HL-60 (cell line): ENCODE results near the gene CCSER1.

Experiments
- GABPA ChIP-seq: IDR thresholded peaks from 2 replicates; pipeline ENCODE4 v1.6.1; 2012; ENCODE audit warnings: low read depth
- SPI1 ChIP-seq: IDR thresholded peaks from 2 replicates; pipeline ENCODE4 v1.6.1; 2012; ENCODE audit warnings: low read depth, mild to moderate bottlenecking, borderline replicate concordance
- TF ChIP-seq, protein P1 (sequence below): IDR thresholded peaks from one replicate; pipeline ENCODE4 v1.5.1; 2011; ENCODE audit warnings: low read length, control low read depth, inconsistent platforms; ENCODE audit not compliant: insufficient read depth
- TF ChIP-seq, protein P2 (sequence below): IDR thresholded peaks from 2 replicates; pipeline ENCODE4 v1.6.1; 2012; ENCODE audit warnings: low read depth; ENCODE audit not compliant: insufficient replicate concordance

- TF ChIP-seq, protein P1, sequence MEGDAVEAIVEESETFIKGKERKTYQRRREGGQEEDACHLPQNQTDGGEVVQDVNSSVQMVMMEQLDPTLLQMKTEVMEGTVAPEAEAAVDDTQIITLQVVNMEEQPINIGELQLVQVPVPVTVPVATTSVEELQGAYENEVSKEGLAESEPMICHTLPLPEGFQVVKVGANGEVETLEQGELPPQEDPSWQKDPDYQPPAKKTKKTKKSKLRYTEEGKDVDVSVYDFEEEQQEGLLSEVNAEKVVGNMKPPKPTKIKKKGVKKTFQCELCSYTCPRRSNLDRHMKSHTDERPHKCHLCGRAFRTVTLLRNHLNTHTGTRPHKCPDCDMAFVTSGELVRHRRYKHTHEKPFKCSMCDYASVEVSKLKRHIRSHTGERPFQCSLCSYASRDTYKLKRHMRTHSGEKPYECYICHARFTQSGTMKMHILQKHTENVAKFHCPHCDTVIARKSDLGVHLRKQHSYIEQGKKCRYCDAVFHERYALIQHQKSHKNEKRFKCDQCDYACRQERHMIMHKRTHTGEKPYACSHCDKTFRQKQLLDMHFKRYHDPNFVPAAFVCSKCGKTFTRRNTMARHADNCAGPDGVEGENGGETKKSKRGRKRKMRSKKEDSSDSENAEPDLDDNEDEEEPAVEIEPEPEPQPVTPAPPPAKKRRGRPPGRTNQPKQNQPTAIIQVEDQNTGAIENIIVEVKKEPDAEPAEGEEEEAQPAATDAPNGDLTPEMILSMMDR, result no peak
- TF ChIP-seq SPI1, result no peak
- no peak for TF ChIP-seq GABPA
- TF ChIP-seq, protein P2, sequence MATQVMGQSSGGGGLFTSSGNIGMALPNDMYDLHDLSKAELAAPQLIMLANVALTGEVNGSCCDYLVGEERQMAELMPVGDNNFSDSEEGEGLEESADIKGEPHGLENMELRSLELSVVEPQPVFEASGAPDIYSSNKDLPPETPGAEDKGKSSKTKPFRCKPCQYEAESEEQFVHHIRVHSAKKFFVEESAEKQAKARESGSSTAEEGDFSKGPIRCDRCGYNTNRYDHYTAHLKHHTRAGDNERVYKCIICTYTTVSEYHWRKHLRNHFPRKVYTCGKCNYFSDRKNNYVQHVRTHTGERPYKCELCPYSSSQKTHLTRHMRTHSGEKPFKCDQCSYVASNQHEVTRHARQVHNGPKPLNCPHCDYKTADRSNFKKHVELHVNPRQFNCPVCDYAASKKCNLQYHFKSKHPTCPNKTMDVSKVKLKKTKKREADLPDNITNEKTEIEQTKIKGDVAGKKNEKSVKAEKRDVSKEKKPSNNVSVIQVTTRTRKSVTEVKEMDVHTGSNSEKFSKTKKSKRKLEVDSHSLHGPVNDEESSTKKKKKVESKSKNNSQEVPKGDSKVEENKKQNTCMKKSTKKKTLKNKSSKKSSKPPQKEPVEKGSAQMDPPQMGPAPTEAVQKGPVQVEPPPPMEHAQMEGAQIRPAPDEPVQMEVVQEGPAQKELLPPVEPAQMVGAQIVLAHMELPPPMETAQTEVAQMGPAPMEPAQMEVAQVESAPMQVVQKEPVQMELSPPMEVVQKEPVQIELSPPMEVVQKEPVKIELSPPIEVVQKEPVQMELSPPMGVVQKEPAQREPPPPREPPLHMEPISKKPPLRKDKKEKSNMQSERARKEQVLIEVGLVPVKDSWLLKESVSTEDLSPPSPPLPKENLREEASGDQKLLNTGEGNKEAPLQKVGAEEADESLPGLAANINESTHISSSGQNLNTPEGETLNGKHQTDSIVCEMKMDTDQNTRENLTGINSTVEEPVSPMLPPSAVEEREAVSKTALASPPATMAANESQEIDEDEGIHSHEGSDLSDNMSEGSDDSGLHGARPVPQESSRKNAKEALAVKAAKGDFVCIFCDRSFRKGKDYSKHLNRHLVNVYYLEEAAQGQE, result no peak
Measured at GRCh38 chr4:90906239-90906638, 779.0 kb downstream of the CCSER1 start.
